Upper lobe of left lung (tissue), 6 donors: ENCODE measurements around the gene PNPLA2. TPM values are rescaled to one million over a fixed set of nuclear protein-coding genes. Genes with fewer than 3 reads are reported as not detected.

ENCODE experiments used
- ATAC-seq, 2 donors: fragments of 200-7000 bp; cut with Tn5 transposase; one replicate each; pipeline ENCODE4 v1.9.1; 2022; ENCODE audit warnings: mild to moderate bottlenecking in 2 of 2, moderate library complexity in 2 of 2; ENCODE audit not compliant: low FRiP score in 2 of 2
- DNase-seq, 2 donors: peaks; one replicate each; pipeline ENCODE4 v3.0.0-alpha.2; 2019 to 2020
- H3K27ac ChIP-seq, 4 donors: fragments of 200-600 bp; sonication (generic); one replicate each; pipeline ENCODE4 v1.5.1; 2016 to 2019
- H3K27me3 ChIP-seq, 4 donors: fragments of 200-600 bp; sonication (generic); one replicate each; pipeline ENCODE4 v1.5.1; 2017 to 2019
- H3K36me3 ChIP-seq, 4 donors: fragments of 200-600 bp; sonication (generic); one replicate each; pipeline ENCODE4 v1.5.1; 2016 to 2019
- H3K4me1 ChIP-seq, 4 donors: fragments of 200-600 bp; sonication (generic); one replicate each; pipeline ENCODE4 v1.5.1; 2018 to 2019
- H3K4me3 ChIP-seq, 4 donors: fragments of 200-600 bp; sonication (generic); one replicate each; pipeline ENCODE4 v1.5.1; 2017 to 2019; ENCODE audit warnings: mild to moderate bottlenecking in 2 of 4, moderate library complexity in 1 of 4
- H3K9me3 ChIP-seq, 4 donors: fragments of 200-600 bp; sonication (generic); one replicate each; pipeline ENCODE4 v1.5.1; 2018 to 2019
- CTCF ChIP-seq, 6 experiments: fragments of 450-650 bp in 4 of 6; fragments of 200-600 bp in 2 of 6; sonication (generic) in 2 of 6; IDR thresholded peaks; one replicate each; pipeline ENCODE4 v1.5.1; 2016 to 2019; ENCODE audit warnings: antibody characterized with exemption in 6 of 6
- EP300 ChIP-seq, 4 donors: sonication (generic); formaldehyde crosslinking; IDR thresholded peaks; one replicate each; pipeline ENCODE4 v1.5.1; 2017; ENCODE audit warnings: antibody characterized with exemption in 4 of 4, control low read depth in 2 of 4
- POLR2A ChIP-seq, 4 donors: fragments of 450-650 bp; IDR thresholded peaks; one replicate each; pipeline ENCODE4 v1.5.1; 2016 to 2017; ENCODE audit warnings: antibody characterized with exemption in 4 of 4, mild to moderate bottlenecking in 2 of 4
- POLR2AphosphoS5 ChIP-seq, 2 donors: sonication (generic); formaldehyde crosslinking; IDR thresholded peaks; one replicate each; pipeline ENCODE4 v1.5.1; 2017; ENCODE audit warnings: antibody characterized with exemption in 2 of 2
- WGBS, 2 donors: methylation state at CpG; one replicate each; pipeline ENCODE4 v1.1.5; 2017 to 2018; 5-methylcytosine and 5-hydroxymethylcytosine counted together
- total RNA-seq, 6 donors: library from RNA; depleted of rRNA in 4 of 6; stranded (reverse); fragments of >200 nt in 4 of 6; gene quantifications; one replicate each; pipeline versions ENCODE4 v1.1.0 to v1.2.1, GENCODE V29; 2016 to 2021
- donor health status: DM: no; HTN: no; CAD: no; lungs with moderate emphysema.
- donor health status: DM: no; HTN: yes; CAD: no; lungs with severe emphysema.

The PNPLA2 gene
- total RNA-seq, 6 donors from 2014 or later: 74.5 to 303 (median 164) TPM

DNA sequence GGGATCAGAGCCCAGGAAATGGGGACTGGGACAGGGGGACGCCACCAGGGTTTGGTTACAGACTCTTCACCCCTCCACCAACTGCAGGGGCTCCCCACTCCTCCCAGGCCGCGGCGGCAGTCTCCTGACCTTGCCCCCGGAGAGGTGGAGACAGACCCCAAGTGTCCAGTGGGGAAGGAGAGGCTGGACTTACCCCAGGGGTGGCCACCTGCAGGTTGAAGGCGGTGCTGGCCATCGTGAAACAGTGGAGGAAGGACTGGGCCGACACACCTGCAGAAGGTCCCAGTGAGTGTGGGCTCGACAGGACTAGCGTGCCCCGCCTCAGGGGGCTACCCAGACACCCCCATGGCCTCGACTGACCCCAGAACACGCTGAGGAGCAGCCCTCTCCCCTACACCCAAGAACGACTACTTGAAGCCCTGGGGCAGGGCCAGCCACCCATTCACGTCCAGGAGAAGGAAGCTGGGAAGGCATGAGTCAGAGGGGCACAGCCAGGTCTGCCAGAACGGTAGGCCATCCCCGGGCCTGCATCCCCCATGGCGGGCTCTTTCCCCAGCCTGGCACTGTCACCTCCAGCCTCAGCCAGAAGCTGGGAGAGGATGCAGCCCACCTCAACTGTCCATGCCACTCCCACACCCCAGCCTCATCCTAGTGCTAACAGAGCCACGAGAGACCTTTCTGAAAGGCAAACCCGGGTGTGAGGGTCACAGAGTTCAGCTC is 43.7 kb upstream of the PNPLA2 start:
- TF ChIP-seq EP300 (IDR thresholded peaks at IDR 0.05) (no peak), CTCF (IDR thresholded peaks at IDR 0.05) (no peak), POLR2AphosphoS5 (IDR thresholded peaks at IDR 0.05) (no peak), POLR2A (IDR thresholded peaks at IDR 0.05) (no peak)
- H3K27ac ChIP-seq: no peak overlapping the region
- peaks cover 15 to 46% (median 32%) of the 10 kb centered on the region in 4 donors for H3K4me1 ChIP-seq
- H3K4me3 ChIP-seq: no peak overlapping the region
- WGBS, 2 donors: 74 to 77% methylated on average over 7 to 16 of the region's 20 CpGs
- no peaks in the 10 kb centered on the region for H3K9me3 ChIP-seq
- ATAC-seq (no peak), DNase-seq (peak in 1 of 2 donors; percentile 56)
- H3K27me3 ChIP-seq: no peaks in the 10 kb centered on the region
- peaks cover 5 to 43% (median 38%) of the 10 kb centered on the region in 4 donors for H3K36me3 ChIP-seq

DNA sequence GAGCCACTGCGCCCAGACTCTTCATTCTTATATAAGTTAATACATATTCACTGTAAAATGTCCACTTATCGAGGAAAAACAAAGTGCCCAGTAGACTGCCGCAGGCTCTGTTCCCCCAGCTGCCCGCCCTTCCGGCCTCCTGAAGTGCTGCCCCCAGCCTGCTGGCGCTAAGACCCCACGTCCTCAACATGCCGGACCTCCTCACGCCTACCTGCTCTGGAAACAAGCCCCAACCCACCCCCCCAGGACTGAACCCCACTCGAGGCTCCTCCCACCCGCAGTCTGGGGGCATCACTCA is 42.5 kb upstream of the PNPLA2 start:
- peaks cover 5 to 32% (median 26%) of the 10 kb centered on the region in 4 donors for H3K36me3 ChIP-seq
- 28 to 38% methylated on average over 8 to 9 of the region's 11 CpGs for WGBS, 2 donors
- TF ChIP-seq POLR2A (IDR thresholded peaks at IDR 0.05) (no peak), EP300 (IDR thresholded peaks at IDR 0.05) (no peak), CTCF (IDR thresholded peaks at IDR 0.05) (no peak), POLR2AphosphoS5 (IDR thresholded peaks at IDR 0.05) (no peak)
- DNase-seq (no peak), ATAC-seq (no peak)
- H3K27me3 ChIP-seq: no peaks in the 10 kb centered on the region
- peak overlapping the region in 2 of 4 donors; percentile 90 to 92 for H3K27ac ChIP-seq
- peaks cover 15 to 46% (median 32%) of the 10 kb centered on the region in 4 donors for H3K4me1 ChIP-seq
- no peaks in the 10 kb centered on the region for H3K9me3 ChIP-seq
- peak overlapping the region; percentile 67 to 99 (median 88) for H3K4me3 ChIP-seq

GRCh38 chr11:776561-777287 is 42.0 kb upstream of the PNPLA2 start:
- Histone ChIP-seq H3K36me3 (peaks cover 1 to 27% (median 22%) of the 10 kb centered on the region in 4 donors), H3K9me3 (no peaks in the 10 kb centered on the region), H3K27ac (peak overlapping the region; percentile 84 to 92 (median 88)), H3K4me1 (peaks cover 15 to 46% (median 32%) of the 10 kb centered on the region in 4 donors), H3K4me3 (peak overlapping the region; percentile 67 to 99 (median 88)), H3K27me3 (no peaks in the 10 kb centered on the region)
- TF ChIP-seq POLR2A (IDR thresholded peaks at IDR 0.05) (no peak), POLR2AphosphoS5 (IDR thresholded peaks at IDR 0.05) (no peak), EP300 (IDR thresholded peaks at IDR 0.05) (no peak), CTCF (IDR thresholded peaks at IDR 0.05) (no peak)
- ATAC-seq: peak in 1 of 2 donors; percentile 69
- peak in 1 of 2 donors; percentile 88 for DNase-seq
- 0 to 3% methylated on average over 16 to 19 of the region's 65 CpGs for WGBS, 2 donors

- Histone ChIP-seq H3K4me3 (peak within 1 kb of the TSS; percentile 67 to 99 (median 88)), H3K27me3 (no peaks in the 10 kb centered on the region), H3K4me1 (peaks cover 15 to 46% (median 32%) of the 10 kb centered on the region in 4 donors), H3K27ac (peak within 1 kb of the TSS; percentile 84 to 92 (median 88)), H3K36me3 (peaks cover 0 to 18% (median 15%) of the 10 kb centered on the region in 4 donors), H3K9me3 (no peaks in the 10 kb centered on the region)
- ATAC-seq: peak; percentile 81 to 97
- TF ChIP-seq CTCF (IDR thresholded peaks at IDR 0.05) (peak in 2 of 6 experiments; percentile 20 to 38), POLR2A (IDR thresholded peaks at IDR 0.05) (peak in 3 of 4 donors; percentile 63 to 93 (median 74)), EP300 (IDR thresholded peaks at IDR 0.05) (no peak), POLR2AphosphoS5 (IDR thresholded peaks at IDR 0.05) (peak; percentile 15 to 74)
- peak; percentile 93 to 100 for DNase-seq
- WGBS, 2 donors: 1 to 2% methylated on average over 38 to 50 of the region's 110 CpGs
These were observed 41.1 kb upstream of the PNPLA2 start, which contains the start of gene GATD1 for GRCh38 chr11:777288-778255. TSS of gene GATD1 (minus strand) at chr11:777487. CDS start at chr11:777462, 25 bp downstream.
